PFSK-1 (cell line): ENCODE data around the gene KTN1.

Experiments used
- FOXP2 ChIP-seq: optimal IDR thresholded peaks from 2 replicates; pipeline ENCODE3; 2011; ENCODE audit warnings: borderline replicate concordance, control low read depth, inconsistent platforms; ENCODE audit not compliant: insufficient read depth; ENCODE audit errors: extremely low read length, extremely low read depth
- POLR2AphosphoS5 ChIP-seq: IDR thresholded peaks from 2 replicates; pipeline ENCODE4 v1.6.1; 2012; ENCODE audit warnings: low read depth, mild to moderate bottlenecking, control low read depth, low read length, moderate library complexity
- REST ChIP-seq, 2 experiments: IDR thresholded peaks; 2 replicates each; pipeline versions ENCODE4 v1.6.1 to v1.8.0; 2011 to 2012; ENCODE audit warnings: low read depth in 2 of 2, low read length in 2 of 2, control low read depth in 1 of 2, inconsistent platforms in 1 of 2, mild to moderate bottlenecking in 1 of 2, moderate library complexity in 1 of 2; ENCODE audit not compliant: insufficient read depth in 1 of 2
- SIN3A ChIP-seq: IDR thresholded peaks from 2 replicates; pipeline ENCODE4 v1.6.1; 2012; ENCODE audit warnings: mild to moderate bottlenecking, low read length, moderate library complexity, borderline replicate concordance; ENCODE audit not compliant: insufficient read depth
- TAF1 ChIP-seq: IDR thresholded peaks from 2 replicates; pipeline ENCODE4 v1.6.1; 2012; ENCODE audit warnings: low read length, control low read depth, borderline replicate concordance; ENCODE audit not compliant: insufficient read depth

KTN1 gene

GRCh38 chr14:55611859-55612258 is 31.9 kb downstream of the KTN1 start:
- TF ChIP-seq REST (IDR thresholded peaks at IDR 0.05; ENCODE audit: insufficient read depth in 1 of 2, low read depth in 2 of 2, low read length in 2 of 2) = no peak
- TF ChIP-seq TAF1 = no peak
- no peak for TF ChIP-seq FOXP2
- no peak for TF ChIP-seq SIN3A
- no peak for TF ChIP-seq POLR2AphosphoS5

GRCh38 chr14:55614304-55614703 is 34.3 kb downstream of the KTN1 start:
- TF ChIP-seq FOXP2 (no peak), SIN3A (no peak), POLR2AphosphoS5 (no peak), REST (IDR thresholded peaks at IDR 0.05; ENCODE audit: insufficient read depth in 1 of 2, low read depth in 2 of 2, low read length in 2 of 2) (no peak), TAF1 (no peak)

GRCh38 chr14:55620277-55620676 is 40.3 kb downstream of the KTN1 start:
- TF ChIP-seq SIN3A = no peak
- no peak for TF ChIP-seq REST (IDR thresholded peaks at IDR 0.05; ENCODE audit: insufficient read depth in 1 of 2, low read depth in 2 of 2, low read length in 2 of 2)
- TF ChIP-seq FOXP2 = no peak
- TF ChIP-seq TAF1 = no peak
- TF ChIP-seq POLR2AphosphoS5 = no peak

GRCh38 chr14:55620981-55621380 is 41.0 kb downstream of the KTN1 start:
- TF ChIP-seq POLR2AphosphoS5 = no peak
- no peak for TF ChIP-seq FOXP2
- no peak for TF ChIP-seq TAF1
- no peak for TF ChIP-seq REST (IDR thresholded peaks at IDR 0.05; ENCODE audit: insufficient read depth in 1 of 2, low read depth in 2 of 2, low read length in 2 of 2)
- TF ChIP-seq SIN3A = no peak

- TF ChIP-seq REST (IDR thresholded peaks at IDR 0.05; ENCODE audit: insufficient read depth in 1 of 2, low read depth in 2 of 2, low read length in 2 of 2) = no peak
- TF ChIP-seq SIN3A = no peak
- no peak for TF ChIP-seq TAF1
- TF ChIP-seq POLR2AphosphoS5 = no peak
- no peak for TF ChIP-seq FOXP2
These were observed 41.4 kb downstream of the KTN1 start for GRCh38 chr14:55621391-55621790.
